Measurements from ENCODE around the gene RASGRF2. TPM values are rescaled to one million over a fixed set of nuclear protein-coding genes. Genes with fewer than 3 reads are reported as not detected.

Gene RASGRF2
- total and polyA plus RNA-seq, 9 of the 15 experiments (the other 6 are each of a cell fraction or from before 2014, with no cell fraction given), result 0.01 to 0.22 (median 0.08) TPM; not detected in 2

DNA sequence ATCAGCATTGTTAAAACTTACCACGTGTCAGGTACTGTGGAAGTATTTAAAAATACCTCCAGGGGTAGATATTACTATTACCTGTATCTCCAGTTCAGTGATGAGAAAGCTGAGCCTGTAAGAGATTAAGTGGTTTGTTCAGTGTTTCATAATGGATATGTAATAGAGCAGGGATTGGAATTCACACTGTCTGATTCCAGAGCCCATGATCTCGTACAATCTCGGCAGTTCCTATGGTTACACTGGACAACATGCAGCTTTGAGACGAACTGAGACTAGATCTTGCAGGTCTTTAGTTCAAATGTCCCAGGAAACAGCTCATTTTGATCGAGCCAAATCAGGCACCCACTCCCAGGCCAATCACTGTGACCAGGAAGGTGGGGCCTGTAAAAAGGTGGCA, 8.8 kb upstream of the RASGRF2 start:
- ChIA-PET CTCF (ENCODE audit: low intra/inter-chr PET ratio) (no interaction called here), POLR2A (no interaction called here)
- in situ Hi-C loops (cut with MboI), result no loop called here
- H4K20me1 ChIP-seq (replicated peaks; ENCODE audit: control insufficient read depth, insufficient read depth, low read length), result no peaks in the 10 kb centered on the region
- ATAC-seq, result no peak
- H3K79me2 ChIP-seq (ENCODE audit: control insufficient read depth, insufficient read depth, low read length), result no peaks in the 10 kb centered on the region
- H3K4me2 ChIP-seq (ENCODE audit: insufficient read depth, low read length), result no peak overlapping the region
- H3K27me3 ChIP-seq (ENCODE audit: control insufficient read depth in 2 of 2, insufficient read depth in 2 of 2, low read length in 2 of 2), result peaks cover 18% of the 10 kb centered on the region in 2 experiments; a peak in 4 of 5 replicates
- H3K9me3 ChIP-seq (replicated peaks; ENCODE audit: control insufficient read depth, insufficient read depth, low read depth, low read length), result no peaks in the 10 kb centered on the region
- BruUV-seq (replicated peaks), result no TSS peak
- no peak overlapping the region for H2AFZ ChIP-seq (ENCODE audit: low read depth, low read length)
- no peak for DNase-seq (ENCODE audit: extremely low read depth in 1 of 4, low spot score in 3 of 4)
- no peak for FAIRE-seq
- no peaks in the 10 kb centered on the region for H3K4me1 ChIP-seq (replicated peaks in 1 of 2; ENCODE audit: control insufficient read depth in 2 of 2, insufficient read depth in 2 of 2, low read length in 2 of 2)
- no peak overlapping the region for H3K9ac ChIP-seq (ENCODE audit: insufficient read depth in 1 of 2, low read depth in 2 of 2, low read length in 2 of 2)
- H3K27ac ChIP-seq (ENCODE audit: extremely low read depth, low read depth, low read length), result no peak overlapping the region
- WGBS (ENCODE audit: insufficient coverage, low coverage, missing lambda C conversion rate), result 0% methylated on average over 5 of the region's 5 CpGs
- no peak for TF ChIP-seq ZNF165 (CRISPR knock-in tag; IDR thresholded peaks at IDR 0.05; ENCODE audit: borderline replicate concordance)
- no peak for TF ChIP-seq KDM4B (IDR thresholded peaks at IDR 0.05; ENCODE audit: borderline replicate concordance in 2 of 2, low read depth in 1 of 2)
- no peak for TF ChIP-seq CEBPB (tag; IDR thresholded peaks at IDR 0.05)
- H3K4me3 ChIP-seq, result no peak overlapping the region
- H3K36me3 ChIP-seq (ENCODE audit: control insufficient read depth, insufficient read depth, low read length), result no peaks in the 10 kb centered on the region
- H3K9me1 ChIP-seq (ENCODE audit: control insufficient read depth, insufficient read depth, low read length), result no peaks in the 10 kb centered on the region
- intact Hi-C loops (cut with micrococcal nuclease), result no loop called here

DNA sequence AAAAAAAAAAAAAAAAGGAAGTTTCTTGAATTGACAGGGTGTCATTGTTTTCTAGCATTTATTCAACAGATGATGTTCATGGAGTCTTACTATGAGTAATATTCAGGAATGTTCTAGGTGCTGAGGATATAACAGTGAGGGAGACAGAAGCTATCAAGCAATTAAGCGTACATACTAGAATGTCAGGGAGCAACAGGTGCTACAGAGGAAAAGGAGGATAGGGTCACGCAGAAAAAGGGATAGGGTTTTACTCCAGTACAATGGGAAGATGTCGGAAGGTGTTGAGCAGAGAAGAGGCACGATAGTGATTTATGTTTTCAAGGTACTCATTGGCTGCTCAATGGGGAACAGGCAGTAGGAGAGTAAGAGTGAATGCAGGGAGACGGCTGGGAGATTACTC, 6.6 kb upstream of the RASGRF2 start:
- CTCF ChIA-PET (ENCODE audit: low intra/inter-chr PET ratio), result no interaction called here
- H4K20me1 ChIP-seq (replicated peaks; ENCODE audit: control insufficient read depth, insufficient read depth, low read length), result no peaks in the 10 kb centered on the region
- intact Hi-C loops (cut with micrococcal nuclease) (no loop called here), in situ Hi-C loops (cut with MboI) (no loop called here)
- BruUV-seq (replicated peaks), result no TSS peak
- no peaks in the 10 kb centered on the region for H3K36me3 ChIP-seq (ENCODE audit: control insufficient read depth, insufficient read depth, low read length)
- no peaks in the 10 kb centered on the region for H3K4me1 ChIP-seq (replicated peaks in 1 of 2; ENCODE audit: control insufficient read depth in 2 of 2, insufficient read depth in 2 of 2, low read length in 2 of 2)
- H3K9ac ChIP-seq (ENCODE audit: insufficient read depth in 1 of 2, low read depth in 2 of 2, low read length in 2 of 2), result no peak overlapping the region
- H3K4me2 ChIP-seq (ENCODE audit: insufficient read depth, low read length), result no peak overlapping the region
- WGBS (ENCODE audit: insufficient coverage, low coverage, missing lambda C conversion rate), result 1% methylated on average over 5 of the region's 5 CpGs
- H3K9me1 ChIP-seq (ENCODE audit: control insufficient read depth, insufficient read depth, low read length), result no peaks in the 10 kb centered on the region
- H3K79me2 ChIP-seq (ENCODE audit: control insufficient read depth, insufficient read depth, low read length), result no peaks in the 10 kb centered on the region
- no peaks in the 10 kb centered on the region for H3K9me3 ChIP-seq (replicated peaks; ENCODE audit: control insufficient read depth, insufficient read depth, low read depth, low read length)
- DNase-seq (ENCODE audit: extremely low read depth in 1 of 4, low spot score in 3 of 4) (no peak), ATAC-seq (no peak), FAIRE-seq (no peak)
- no peak overlapping the region for H3K4me3 ChIP-seq
- no peak overlapping the region for H3K27ac ChIP-seq (ENCODE audit: extremely low read depth, low read depth, low read length)
- POLR2A ChIA-PET, result no interaction called here
- H3K27me3 ChIP-seq (ENCODE audit: control insufficient read depth in 2 of 2, insufficient read depth in 2 of 2, low read length in 2 of 2), result peaks cover 18 to 20% of the 10 kb centered on the region in 2 experiments; a peak in 4 of 5 replicates
- H2AFZ ChIP-seq (ENCODE audit: low read depth, low read length), result no peak overlapping the region
- TF ChIP-seq NBN (IDR thresholded peaks at IDR 0.05; ENCODE audit: low read depth) (no peak), TRIM28 (IDR thresholded peaks at IDR 0.05) (no peak), KLF13 (tag; IDR thresholded peaks at IDR 0.05; ENCODE audit: borderline replicate concordance, low read depth) (no peak), ZC3H11A (IDR thresholded peaks at IDR 0.05; ENCODE audit: low read depth, low read length) (no peak), FOXA1 (IDR thresholded peaks at IDR 0.05; ENCODE audit: borderline replicate concordance) (no peak), FOXM1 (IDR thresholded peaks at IDR 0.05; ENCODE audit: low read depth) (no peak), FOXM1 (CRISPR knock-in tag; IDR thresholded peaks at IDR 0.05; ENCODE audit: low read depth) (no peak), BMI1 (IDR thresholded peaks at IDR 0.05; ENCODE audit: low read length) (no peak), ZNF551 (CRISPR knock-in tag; IDR thresholded peaks at IDR 0.05) (no peak), ASH1L (IDR thresholded peaks at IDR 0.05; ENCODE audit: borderline replicate concordance, low read depth, partially characterized antibody) (no peak), ZNF197 (CRISPR knock-in tag; IDR thresholded peaks at IDR 0.05; ENCODE audit: low read depth) (no peak), HBP1 (CRISPR knock-in tag; IDR thresholded peaks at IDR 0.05) (no peak)

Data from K562 (cell line).